ENCODE results near the gene LDLRAP1.

- TF ChIP-seq CTCF (IDR thresholded peaks at IDR 0.05): no peak
- no peak for TF ChIP-seq KAT7 (CRISPR knock-in tag; IDR thresholded peaks at IDR 0.05; ENCODE audit: borderline replicate concordance)
- TF ChIP-seq GTF2I (CRISPR knock-in tag; conservative IDR thresholded peaks at IDR 0.05): no peak
- no peak for TF ChIP-seq MLX (CRISPR knock-in tag; IDR thresholded peaks at IDR 0.05)
- no peak for TF ChIP-seq MYBL2 (CRISPR knock-in tag; IDR thresholded peaks at IDR 0.05)
- TF ChIP-seq NR3C1 (CRISPR knock-in tag; conservative IDR thresholded peaks at IDR 0.05; ENCODE audit: low read depth): no peak
- no peak for TF ChIP-seq NFYB (CRISPR knock-in tag; conservative IDR thresholded peaks at IDR 0.05; ENCODE audit: low read depth)
- TF ChIP-seq ATF1 (CRISPR knock-in tag; IDR thresholded peaks at IDR 0.05): no peak
- no peak for TF ChIP-seq MAX (CRISPR knock-in tag; IDR thresholded peaks at IDR 0.05)
- TF ChIP-seq, protein P1, sequence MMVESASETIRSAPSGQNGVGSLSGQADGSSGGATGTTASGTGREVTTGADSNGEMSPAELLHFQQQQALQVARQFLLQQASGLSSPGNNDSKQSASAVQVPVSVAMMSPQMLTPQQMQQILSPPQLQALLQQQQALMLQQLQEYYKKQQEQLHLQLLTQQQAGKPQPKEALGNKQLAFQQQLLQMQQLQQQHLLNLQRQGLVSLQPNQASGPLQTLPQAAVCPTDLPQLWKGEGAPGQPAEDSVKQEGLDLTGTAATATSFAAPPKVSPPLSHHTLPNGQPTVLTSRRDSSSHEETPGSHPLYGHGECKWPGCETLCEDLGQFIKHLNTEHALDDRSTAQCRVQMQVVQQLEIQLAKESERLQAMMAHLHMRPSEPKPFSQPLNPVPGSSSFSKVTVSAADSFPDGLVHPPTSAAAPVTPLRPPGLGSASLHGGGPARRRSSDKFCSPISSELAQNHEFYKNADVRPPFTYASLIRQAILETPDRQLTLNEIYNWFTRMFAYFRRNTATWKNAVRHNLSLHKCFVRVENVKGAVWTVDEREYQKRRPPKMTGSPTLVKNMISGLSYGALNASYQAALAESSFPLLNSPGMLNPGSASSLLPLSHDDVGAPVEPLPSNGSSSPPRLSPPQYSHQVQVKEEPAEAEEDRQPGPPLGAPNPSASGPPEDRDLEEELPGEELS (CRISPR knock-in tag; IDR thresholded peaks at IDR 0.05): no peak
- TF ChIP-seq IRF2 (CRISPR knock-in tag; IDR thresholded peaks at IDR 0.05; ENCODE audit: borderline replicate concordance, low read depth): no peak
- no peak for TF ChIP-seq SOX15 (CRISPR knock-in tag; IDR thresholded peaks at IDR 0.05)
These were observed 14.1 kb downstream of the LDLRAP1 start for GRCh38 chr1:25557543-25557942.

All from WTC11 (cell line).